ENCODE data around the gene BIRC7.
"Not testable (repeated sequence)": the region's sequence is repeated elsewhere in the genome, so short reads cannot be mapped to it uniquely, and the experiment has no call there.

The BIRC7 gene

DNA sequence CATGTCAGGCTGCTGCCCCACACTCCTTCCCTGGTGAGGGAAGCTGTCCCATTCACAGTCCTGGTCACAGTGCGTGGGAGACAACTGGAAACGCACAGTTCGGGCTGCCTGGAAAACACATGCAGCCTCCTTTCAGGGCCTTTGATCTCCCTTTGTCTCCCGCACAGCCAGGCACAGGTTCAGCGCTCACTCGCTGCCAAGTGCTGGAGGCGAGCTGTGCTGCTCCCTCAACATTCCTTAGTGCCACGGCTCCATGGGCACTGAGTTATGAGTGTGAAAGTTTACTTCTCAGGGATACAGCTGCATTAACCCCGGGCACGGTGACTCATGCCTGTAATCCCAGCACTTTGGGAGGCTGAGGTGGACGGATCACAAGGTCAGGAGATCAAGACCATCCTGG is 28.8 kb upstream of the BIRC7 start:
- DNase-seq (ENCODE audit: low spot score) = no peak

- no peak for DNase-seq (ENCODE audit: low spot score)
Measured at GRCh38 chr20:63208346-63208909, 27.3 kb upstream of the BIRC7 start.

- DNase-seq (ENCODE audit: low spot score) = no peak
Measured at GRCh38 chr20:63210011-63210605, 25.6 kb upstream of the BIRC7 start.

DNA sequence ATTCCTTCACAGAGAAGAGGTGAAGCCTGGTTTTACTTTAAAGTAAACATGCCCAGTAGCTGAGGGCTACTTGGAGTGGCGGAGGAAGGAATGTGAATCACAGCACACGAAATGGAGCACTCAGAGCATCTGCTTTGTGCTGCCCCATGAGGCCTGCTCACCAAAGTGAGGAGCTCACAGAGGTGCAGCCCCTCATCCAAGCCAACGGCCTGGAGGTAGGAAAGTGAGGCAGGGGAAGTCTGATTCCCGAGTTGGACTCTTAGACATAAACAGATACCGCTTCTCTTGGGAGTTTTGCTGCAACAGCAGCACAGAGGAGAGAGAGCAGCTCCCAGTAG is 23.3 kb upstream of the BIRC7 start:
- no peak for DNase-seq (ENCODE audit: low spot score)

- DNase-seq (ENCODE audit: low spot score) = no peak
Measured at GRCh38 chr20:63212792-63213191, 22.9 kb upstream of the BIRC7 start.

- no peak for DNase-seq (ENCODE audit: low spot score)
Measured at GRCh38 chr20:63214514-63214913, 21.2 kb upstream of the BIRC7 start.

GRCh38 chr20:63215101-63216040 is 20.3 kb upstream of the BIRC7 start:
- DNase-seq (ENCODE audit: low spot score) = no peak

GRCh38 chr20:63216041-63216848 is 19.5 kb upstream of the BIRC7 start, which contains the start of gene YTHDF1:
Gene YTHDF1, minus strand, starts transcription at chr20:63216131. Its CDS starts 239 bp downstream, at chr20:63215892.
- DNase-seq (ENCODE audit: low spot score) = peak; percentile 92

DNA sequence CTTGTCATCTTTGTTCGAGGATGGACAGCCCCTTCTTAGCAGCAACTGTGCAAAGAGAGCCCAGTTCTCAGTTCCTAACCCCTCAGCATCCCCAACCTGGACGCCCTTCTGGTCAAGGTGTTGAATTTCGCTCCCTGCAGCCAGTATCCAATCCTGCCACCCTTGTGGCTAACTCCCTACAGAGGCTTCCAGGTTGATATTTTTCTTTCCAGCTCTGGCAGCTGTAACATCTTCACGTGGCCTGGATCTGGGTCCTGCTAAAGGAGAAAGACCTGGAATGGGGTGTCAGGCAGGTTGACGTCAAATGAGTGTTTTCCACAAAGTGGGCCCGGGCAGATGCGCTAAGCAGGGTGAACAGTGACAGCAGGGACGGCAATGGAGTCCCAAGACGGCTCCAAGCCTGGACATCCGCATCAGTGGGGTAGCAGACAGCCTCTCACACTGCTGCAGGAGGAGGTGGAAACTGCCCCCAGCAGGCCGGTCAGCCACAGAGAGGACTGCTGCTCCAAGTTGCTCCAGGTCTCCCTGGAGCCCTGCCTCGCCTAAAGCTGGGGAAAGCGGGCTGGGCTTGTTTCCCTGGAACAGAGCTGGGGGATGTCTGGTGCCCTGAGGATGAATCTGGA is 18.7 kb upstream of the BIRC7 start:
- no peak for DNase-seq (ENCODE audit: low spot score)

DNA sequence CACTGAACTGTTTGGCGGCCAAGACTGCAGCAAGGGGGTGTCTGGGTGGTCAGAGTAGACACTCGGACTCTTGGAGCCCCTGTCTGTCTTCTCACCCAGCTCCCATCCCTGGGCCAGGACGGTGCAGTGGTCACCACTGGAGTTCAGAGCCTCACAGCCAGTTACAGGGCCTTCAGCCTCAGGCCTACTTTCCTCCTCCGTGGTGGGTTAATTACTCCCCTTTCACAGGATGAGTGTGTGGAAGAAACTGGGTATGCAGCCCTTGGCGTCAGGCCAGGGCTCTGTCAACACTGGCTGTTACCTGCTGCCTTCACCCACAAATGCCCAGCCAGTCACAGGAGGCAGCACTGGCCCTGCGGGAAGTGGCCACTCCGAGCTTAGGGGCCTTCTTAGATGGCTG is 18.0 kb upstream of the BIRC7 start:
- no peak for DNase-seq (ENCODE audit: low spot score)

- no peak for DNase-seq (ENCODE audit: low spot score)
Measured at GRCh38 chr20:63218701-63219446, 16.8 kb upstream of the BIRC7 start.

DNA sequence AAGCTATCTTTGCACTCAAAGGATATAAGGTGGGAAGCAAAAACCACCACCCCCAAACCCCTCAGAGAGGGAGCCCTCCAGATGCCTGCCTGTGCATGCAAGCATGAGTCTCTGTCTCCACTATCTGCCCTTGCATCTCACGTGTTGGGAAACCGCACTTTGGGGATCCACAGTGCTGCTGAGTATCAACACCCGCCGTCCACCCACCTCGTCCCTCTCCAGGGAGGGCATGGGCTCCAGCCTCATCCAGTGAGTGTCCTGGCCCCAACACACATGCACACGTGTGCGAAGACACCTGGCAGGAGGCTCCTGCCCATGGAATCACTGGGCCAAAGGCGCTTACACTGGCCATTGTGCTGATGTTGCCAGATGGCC is 16.3 kb upstream of the BIRC7 start:
- no peak for DNase-seq (ENCODE audit: low spot score)

GRCh38 chr20:63219866-63220521 is 15.7 kb upstream of the BIRC7 start:
- DNase-seq (ENCODE audit: low spot score) = no peak

- no peak for DNase-seq (ENCODE audit: low spot score)
Measured at GRCh38 chr20:63220696-63221399, 14.9 kb upstream of the BIRC7 start.

DNA sequence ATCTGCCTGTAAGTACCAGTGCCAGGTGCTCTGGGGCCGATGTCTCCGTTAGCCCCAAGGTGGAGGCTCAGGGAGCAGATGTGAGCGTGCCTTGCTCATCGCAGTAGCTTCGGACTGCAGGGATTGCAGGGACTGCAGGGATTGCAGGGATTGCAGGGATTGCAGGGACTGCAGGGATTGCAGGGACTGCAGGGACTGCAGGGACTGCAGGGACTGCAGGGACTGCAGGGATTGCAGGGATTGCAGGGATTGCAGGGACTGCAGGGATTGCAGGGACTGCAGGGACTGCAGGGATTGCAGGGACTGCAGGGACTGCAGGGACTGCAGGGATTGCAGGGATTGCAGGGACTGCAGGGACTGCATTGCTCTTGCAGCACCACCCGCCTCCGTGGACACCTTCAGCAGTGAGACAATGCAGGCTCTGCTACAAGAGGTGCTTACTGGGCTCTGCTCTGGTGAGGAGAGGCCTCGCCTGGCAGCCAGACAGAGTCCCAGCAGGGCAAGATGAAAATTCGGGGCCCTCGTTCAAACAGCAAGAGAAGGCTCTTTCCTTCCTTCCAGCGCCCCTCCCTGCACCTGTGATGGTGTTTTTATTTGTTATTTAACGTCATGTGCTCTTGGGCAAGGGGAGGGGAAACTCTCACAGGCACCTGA is 14.2 kb upstream of the BIRC7 start:
- DNase-seq (ENCODE audit: low spot score) = not testable (repeated sequence)

DNA sequence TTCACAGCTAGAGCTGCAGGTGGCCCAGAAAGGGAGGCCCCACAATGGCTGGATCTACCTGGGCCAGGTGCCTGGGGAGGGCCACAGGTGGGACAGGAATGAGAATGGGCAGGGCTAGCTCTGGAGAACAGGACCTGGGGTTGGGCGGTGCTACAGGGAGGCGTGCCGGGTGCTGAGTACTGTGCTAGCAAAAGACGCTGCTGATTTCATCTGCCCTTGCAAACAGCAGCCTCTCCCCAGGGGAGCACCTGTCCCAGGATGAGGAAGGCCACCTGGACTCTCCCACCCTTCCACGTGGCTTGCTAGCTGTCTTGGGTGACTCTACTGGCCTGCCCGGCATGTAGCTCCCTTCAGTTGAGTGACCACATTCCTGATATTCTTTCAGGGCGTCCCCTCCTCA is 13.2 kb upstream of the BIRC7 start:
- no peak for DNase-seq (ENCODE audit: low spot score)

DNA sequence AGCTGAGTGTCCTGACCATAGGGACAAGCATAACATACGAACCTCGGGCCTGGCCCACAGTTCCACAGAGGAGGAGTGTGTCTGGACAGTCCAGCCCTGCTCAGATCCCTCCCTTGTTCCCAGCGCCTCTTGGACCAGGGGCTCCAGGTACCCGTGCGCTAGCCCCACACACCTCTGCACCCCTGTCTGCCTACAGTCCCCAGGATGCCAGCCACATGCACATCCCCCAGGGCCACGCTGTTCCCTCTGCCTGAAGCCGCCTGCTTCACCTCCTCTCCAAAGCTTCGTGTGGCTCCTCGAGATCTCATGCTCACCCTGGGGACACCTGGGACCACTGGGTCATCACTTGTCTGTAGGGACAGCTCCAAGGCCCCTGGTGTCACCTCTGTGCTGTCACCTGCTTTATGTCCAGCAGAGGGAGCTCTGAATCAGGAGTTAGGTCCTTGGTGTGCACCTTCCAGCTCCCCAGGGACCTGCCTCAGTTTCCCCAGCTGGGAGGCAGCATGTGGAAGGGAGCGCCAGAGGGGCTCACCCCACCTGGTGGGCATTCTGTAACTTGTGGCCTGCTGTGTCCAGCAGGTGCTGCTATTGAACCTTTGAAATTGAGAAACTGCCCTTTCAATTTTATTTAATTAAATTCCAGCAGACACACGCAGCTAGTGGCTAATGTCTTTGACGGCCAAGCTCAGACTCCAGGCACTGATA is 12.4 kb upstream of the BIRC7 start:
- DNase-seq (ENCODE audit: low spot score) = no peak

- DNase-seq (ENCODE audit: low spot score) = no peak
Measured at GRCh38 chr20:63223826-63224207, 11.9 kb upstream of the BIRC7 start.

Data from globus pallidus (tissue), 1 donor.